ENCODE data around the gene IQCF6.
"Not testable (repeated sequence)": the region's sequence is repeated elsewhere in the genome, so short reads cannot be mapped to it uniquely, and the experiment has no call there.

The IQCF6 gene

DNA sequence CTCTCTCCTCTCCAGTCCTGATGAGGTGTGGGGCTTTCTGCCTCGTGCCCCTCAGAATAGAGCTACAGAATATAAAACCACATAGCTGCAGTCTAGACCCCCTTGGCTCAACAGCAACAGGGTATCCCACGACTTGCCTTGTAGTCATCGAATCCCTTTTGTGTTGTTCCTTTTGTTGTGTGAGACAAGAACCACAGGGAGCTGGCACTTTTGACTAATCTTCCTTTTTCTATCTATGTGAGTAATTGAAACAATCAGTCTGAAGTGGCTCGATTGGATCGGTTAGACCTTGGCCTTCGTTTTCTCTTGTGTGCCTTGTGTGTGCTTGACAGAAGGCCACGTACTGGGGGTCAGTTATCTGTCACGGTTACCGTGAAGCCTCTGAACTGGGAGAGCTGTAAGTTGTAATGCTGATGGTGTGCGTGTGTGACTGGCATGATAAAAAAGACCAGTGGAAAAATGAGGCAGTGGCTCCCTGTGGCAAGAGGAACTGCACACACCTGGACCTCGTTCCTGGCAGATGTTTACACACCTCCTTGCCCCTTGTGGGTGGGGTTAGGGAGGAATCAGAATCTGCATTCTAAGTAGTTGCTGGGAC lies 23.2 kb upstream of the IQCF6 start:
- no peaks in the 10 kb centered on the region for H3K9me3 ChIP-seq (ENCODE audit: control insufficient read depth in 2 of 2, low read length in 2 of 2)
- peaks cover 0 to 3% of the 10 kb centered on the region in 2 donors for H3K4me1 ChIP-seq (ENCODE audit: control insufficient read depth in 2 of 2, insufficient read depth in 2 of 2, low read length in 2 of 2)
- no peaks in the 10 kb centered on the region for H3K36me3 ChIP-seq (ENCODE audit: control insufficient read depth in 2 of 2, insufficient read depth in 2 of 2, low read length in 2 of 2)
- H3K27me3 ChIP-seq (ENCODE audit: control insufficient read depth in 2 of 2, insufficient read depth in 2 of 2, low read length in 2 of 2), result no peaks in the 10 kb centered on the region
- no peak overlapping the region for H3K27ac ChIP-seq (ENCODE audit: low read depth in 2 of 2, low read length in 2 of 2)
- H3K9ac ChIP-seq (ENCODE audit: low read depth in 1 of 2, low read length in 2 of 2), result no peak overlapping the region
- no peak overlapping the region for H3K4me3 ChIP-seq (ENCODE audit: low read length in 2 of 2)

DNA sequence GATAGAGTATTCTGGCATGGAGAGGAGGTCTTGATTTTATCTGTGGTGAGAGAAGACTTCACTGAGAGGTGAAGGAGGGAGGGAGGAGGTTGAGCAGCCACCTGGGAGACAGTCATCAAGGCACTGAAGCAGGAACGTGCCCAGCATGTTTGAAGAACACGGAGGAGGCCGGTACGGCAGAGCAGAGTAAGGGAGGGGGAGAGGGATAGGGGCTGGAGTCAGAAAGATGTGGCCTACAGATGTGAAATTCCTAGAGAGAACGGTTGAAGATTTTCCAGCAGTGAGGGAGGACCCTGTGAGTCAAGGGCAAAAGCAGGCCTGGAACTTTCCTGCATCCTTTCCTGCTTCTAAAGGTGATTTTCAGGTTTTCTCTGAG lies 21.7 kb upstream of the IQCF6 start:
- Histone ChIP-seq H3K27me3 (ENCODE audit: control insufficient read depth in 2 of 2, insufficient read depth in 2 of 2, low read length in 2 of 2) (no peaks in the 10 kb centered on the region), H3K36me3 (ENCODE audit: control insufficient read depth in 2 of 2, insufficient read depth in 2 of 2, low read length in 2 of 2) (no peaks in the 10 kb centered on the region), H3K27ac (ENCODE audit: low read depth in 2 of 2, low read length in 2 of 2) (no peak overlapping the region), H3K4me1 (ENCODE audit: control insufficient read depth in 2 of 2, insufficient read depth in 2 of 2, low read length in 2 of 2) (peaks cover 0 to 3% of the 10 kb centered on the region in 2 donors), H3K9me3 (ENCODE audit: control insufficient read depth in 2 of 2, low read length in 2 of 2) (no peaks in the 10 kb centered on the region), H3K9ac (ENCODE audit: low read depth in 1 of 2, low read length in 2 of 2) (no peak overlapping the region), H3K4me3 (ENCODE audit: low read length in 2 of 2) (no peak overlapping the region)

DNA sequence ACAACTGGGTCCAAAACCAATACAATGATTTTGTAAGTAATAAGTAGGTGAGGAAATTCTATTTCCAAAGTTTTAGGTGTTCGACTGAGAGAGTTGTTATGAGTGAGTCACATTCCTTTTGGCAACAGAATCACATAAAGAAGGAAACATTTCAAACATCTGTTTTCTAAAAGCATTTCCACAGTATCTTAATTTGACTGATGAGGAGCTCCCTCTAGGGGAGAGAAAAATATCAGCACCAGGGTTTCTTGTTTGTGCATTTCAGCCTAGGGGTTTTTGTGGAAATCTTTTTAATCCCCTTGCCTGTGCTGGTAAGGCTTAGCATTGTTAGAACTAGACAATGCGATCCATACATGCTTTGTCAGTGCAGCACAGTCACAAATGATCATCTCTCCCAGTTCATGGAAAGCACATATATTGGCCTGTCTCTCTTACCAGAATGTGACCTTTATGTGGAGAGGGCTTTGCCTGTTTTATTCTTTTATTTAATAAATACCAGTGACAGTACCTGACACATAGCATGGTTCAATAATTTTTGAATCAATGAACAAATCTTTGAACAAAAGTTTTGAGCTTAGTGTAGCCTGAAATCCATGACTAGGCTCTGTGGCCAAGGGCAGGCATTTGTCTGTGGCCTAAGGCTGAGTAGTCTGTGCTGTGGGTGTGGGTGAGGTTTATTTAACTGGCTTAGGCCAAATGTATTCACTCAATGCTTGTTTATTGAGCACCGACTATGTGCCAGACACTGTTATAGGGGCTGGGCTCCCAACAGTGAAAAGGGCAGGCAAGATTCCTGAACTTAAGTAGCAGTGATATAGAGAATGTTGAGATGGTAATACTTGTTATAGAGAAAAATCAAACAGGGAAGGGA lies 21.1 kb upstream of the IQCF6 start:
- Histone ChIP-seq H3K27ac (ENCODE audit: low read depth in 2 of 2, low read length in 2 of 2) (no peak overlapping the region), H3K4me3 (ENCODE audit: low read length in 2 of 2) (no peak overlapping the region), H3K27me3 (ENCODE audit: control insufficient read depth in 2 of 2, insufficient read depth in 2 of 2, low read length in 2 of 2) (no peaks in the 10 kb centered on the region)

DNA sequence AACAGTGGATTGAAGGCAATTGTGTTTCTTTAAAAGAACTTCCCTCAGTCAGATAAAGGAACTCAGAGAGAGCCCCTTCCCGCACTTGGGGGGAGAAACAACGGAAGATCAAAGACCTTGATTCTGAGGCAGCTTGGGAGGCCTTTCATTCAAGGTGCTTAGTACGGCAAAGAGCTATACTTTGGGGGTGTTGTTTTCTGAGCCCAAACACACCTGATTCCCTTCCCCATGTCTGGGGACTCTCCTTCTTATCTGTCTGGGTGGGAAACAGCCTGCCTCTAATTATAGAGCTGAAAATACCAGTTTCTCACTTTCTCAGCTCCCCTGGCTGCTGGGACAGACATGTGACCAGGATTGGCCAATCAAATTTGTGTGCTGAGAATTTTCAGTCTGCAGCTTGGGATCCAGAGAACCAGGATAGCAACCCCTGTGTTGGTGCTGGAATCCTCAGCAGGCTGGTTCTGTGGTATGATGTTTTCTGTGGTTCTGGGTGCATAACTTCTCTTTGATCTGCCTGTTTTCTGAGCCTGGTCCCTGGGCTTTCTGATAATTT lies 19.4 kb upstream of the IQCF6 start:
- H3K27me3 ChIP-seq (ENCODE audit: control insufficient read depth in 2 of 2, insufficient read depth in 2 of 2, low read length in 2 of 2), result no peaks in the 10 kb centered on the region
- H3K9ac ChIP-seq (ENCODE audit: low read depth in 1 of 2, low read length in 2 of 2), result no peak overlapping the region
- H3K4me3 ChIP-seq (ENCODE audit: low read length in 2 of 2), result no peak overlapping the region
- H3K9me3 ChIP-seq (ENCODE audit: control insufficient read depth in 2 of 2, low read length in 2 of 2), result no peaks in the 10 kb centered on the region
- H3K36me3 ChIP-seq (ENCODE audit: control insufficient read depth in 2 of 2, insufficient read depth in 2 of 2, low read length in 2 of 2), result no peaks in the 10 kb centered on the region
- H3K4me1 ChIP-seq (ENCODE audit: control insufficient read depth in 2 of 2, insufficient read depth in 2 of 2, low read length in 2 of 2), result peaks cover 0 to 3% of the 10 kb centered on the region in 2 donors
- no peak overlapping the region for H3K27ac ChIP-seq (ENCODE audit: low read depth in 2 of 2, low read length in 2 of 2)

More for the DNA sequence above, 21.1 kb upstream of the IQCF6 start:
- H3K9ac ChIP-seq (ENCODE audit: low read depth in 1 of 2, low read length in 2 of 2), result no peak overlapping the region
- peaks cover 0 to 3% of the 10 kb centered on the region in 2 donors for H3K4me1 ChIP-seq (ENCODE audit: control insufficient read depth in 2 of 2, insufficient read depth in 2 of 2, low read length in 2 of 2)
- no peaks in the 10 kb centered on the region for H3K36me3 ChIP-seq (ENCODE audit: control insufficient read depth in 2 of 2, insufficient read depth in 2 of 2, low read length in 2 of 2)
- H3K9me3 ChIP-seq (ENCODE audit: control insufficient read depth in 2 of 2, low read length in 2 of 2), result no peaks in the 10 kb centered on the region

DNA sequence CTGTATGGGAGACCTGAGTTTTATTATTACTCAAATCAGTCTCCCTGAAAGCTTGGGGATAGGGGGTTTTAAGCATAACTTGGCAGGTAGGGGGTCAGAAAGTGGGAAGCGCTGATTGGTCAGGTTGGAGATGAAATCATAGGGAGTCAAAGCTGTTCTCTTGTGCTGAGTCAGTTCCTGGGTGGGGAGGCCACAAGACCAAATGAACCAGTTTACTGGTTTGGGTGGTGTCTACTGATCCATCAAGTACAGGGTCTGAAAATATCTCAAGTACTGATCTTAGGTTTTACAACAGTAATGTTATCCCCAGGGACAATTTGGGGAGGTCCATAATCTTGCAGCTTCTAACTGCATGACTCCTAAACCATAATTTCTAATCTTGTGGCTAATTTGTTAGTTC lies 17.8 kb upstream of the IQCF6 start:
- Histone ChIP-seq H3K4me3 (ENCODE audit: low read length in 2 of 2) (no peak overlapping the region), H3K36me3 (ENCODE audit: control insufficient read depth in 2 of 2, insufficient read depth in 2 of 2, low read length in 2 of 2) (no peaks in the 10 kb centered on the region), H3K9ac (ENCODE audit: low read depth in 1 of 2, low read length in 2 of 2) (no peak overlapping the region), H3K27ac (ENCODE audit: low read depth in 2 of 2, low read length in 2 of 2) (no peak overlapping the region), H3K9me3 (ENCODE audit: control insufficient read depth in 2 of 2, low read length in 2 of 2) (no peaks in the 10 kb centered on the region), H3K27me3 (ENCODE audit: control insufficient read depth in 2 of 2, insufficient read depth in 2 of 2, low read length in 2 of 2) (no peaks in the 10 kb centered on the region), H3K4me1 (ENCODE audit: control insufficient read depth in 2 of 2, insufficient read depth in 2 of 2, low read length in 2 of 2) (peaks cover 0 to 3% of the 10 kb centered on the region in 2 donors)

DNA sequence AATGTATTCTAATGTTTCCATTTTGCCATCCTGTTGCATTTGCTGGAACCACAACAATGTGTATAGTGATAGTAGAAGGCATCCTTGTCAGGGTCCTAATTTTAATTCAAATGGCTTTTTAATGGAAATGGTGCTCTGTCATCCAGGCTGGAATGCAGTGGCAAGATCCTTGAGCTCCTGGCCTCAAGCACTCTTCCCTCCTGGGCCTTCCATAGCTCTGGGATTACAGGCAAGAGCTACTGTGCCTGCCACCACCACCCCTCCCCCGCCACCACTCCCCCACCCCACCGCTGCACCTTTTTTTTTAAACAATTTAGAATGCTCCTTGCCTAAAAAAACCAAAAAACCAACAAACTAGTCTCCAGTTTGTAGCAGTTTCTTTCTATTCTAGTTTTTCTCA lies 15.2 kb upstream of the IQCF6 start:
- H3K9ac ChIP-seq (ENCODE audit: low read depth in 1 of 2, low read length in 2 of 2), result no peak overlapping the region
- no peaks in the 10 kb centered on the region for H3K9me3 ChIP-seq (ENCODE audit: control insufficient read depth in 2 of 2, low read length in 2 of 2)
- no peaks in the 10 kb centered on the region for H3K27me3 ChIP-seq (ENCODE audit: control insufficient read depth in 2 of 2, insufficient read depth in 2 of 2, low read length in 2 of 2)
- no peaks in the 10 kb centered on the region for H3K36me3 ChIP-seq (ENCODE audit: control insufficient read depth in 2 of 2, insufficient read depth in 2 of 2, low read length in 2 of 2)
- no peak overlapping the region for H3K4me3 ChIP-seq (ENCODE audit: low read length in 2 of 2)
- H3K4me1 ChIP-seq (ENCODE audit: control insufficient read depth in 2 of 2, insufficient read depth in 2 of 2, low read length in 2 of 2), result peaks cover 0 to 3% of the 10 kb centered on the region in 2 donors
- H3K27ac ChIP-seq (ENCODE audit: low read depth in 2 of 2, low read length in 2 of 2), result no peak overlapping the region

DNA sequence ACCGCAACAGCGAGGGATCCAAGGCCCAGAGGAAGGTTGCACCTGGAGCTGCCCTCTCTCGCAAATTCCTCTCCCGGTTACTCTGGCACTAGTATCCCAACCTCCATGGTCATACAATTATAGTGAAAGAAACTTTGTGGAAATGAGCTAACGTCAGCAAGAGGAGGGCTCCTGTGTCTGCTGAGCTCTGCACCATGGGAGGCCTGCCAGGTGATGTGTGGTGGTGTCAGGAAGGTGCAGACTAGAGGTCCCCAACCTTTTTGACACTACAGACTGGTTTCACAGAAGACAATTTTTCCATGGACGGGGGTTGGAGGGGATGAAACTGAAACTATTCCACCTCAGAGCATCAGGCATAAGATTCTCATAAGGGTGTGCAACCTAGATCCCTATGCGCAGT lies 13.2 kb upstream of the IQCF6 start:
- H3K27me3 ChIP-seq (ENCODE audit: control insufficient read depth in 2 of 2, insufficient read depth in 2 of 2, low read length in 2 of 2), result no peaks in the 10 kb centered on the region
- no peak overlapping the region for H3K4me3 ChIP-seq (ENCODE audit: low read length in 2 of 2)
- H3K9ac ChIP-seq (ENCODE audit: low read depth in 1 of 2, low read length in 2 of 2), result no peak overlapping the region
- H3K36me3 ChIP-seq (ENCODE audit: control insufficient read depth in 2 of 2, insufficient read depth in 2 of 2, low read length in 2 of 2), result no peaks in the 10 kb centered on the region
- peaks cover 0 to 6% of the 10 kb centered on the region in 2 donors for H3K4me1 ChIP-seq (ENCODE audit: control insufficient read depth in 2 of 2, insufficient read depth in 2 of 2, low read length in 2 of 2)
- no peaks in the 10 kb centered on the region for H3K9me3 ChIP-seq (ENCODE audit: control insufficient read depth in 2 of 2, low read length in 2 of 2)
- H3K27ac ChIP-seq (ENCODE audit: low read depth in 2 of 2, low read length in 2 of 2), result no peak overlapping the region

DNA sequence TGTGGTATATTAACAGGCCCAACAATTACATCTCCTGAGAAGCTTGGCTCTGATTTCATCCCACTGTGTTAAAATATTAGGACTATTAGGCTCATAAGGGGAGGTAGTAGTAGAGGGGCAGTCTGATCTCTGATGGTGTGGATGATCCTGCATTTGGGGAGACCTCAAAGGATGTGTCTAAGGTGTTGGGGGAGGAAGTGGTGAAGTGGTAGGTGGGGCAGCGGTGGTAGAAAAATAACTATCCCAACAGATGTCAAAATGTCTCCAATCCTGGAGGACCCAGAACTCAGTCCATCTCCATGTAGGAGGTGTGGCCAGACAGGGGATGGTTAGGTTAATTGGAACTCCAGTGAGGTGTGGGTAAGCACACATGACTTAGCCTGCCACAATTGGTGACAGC lies 10.4 kb upstream of the IQCF6 start:
- Histone ChIP-seq H3K4me3 (ENCODE audit: low read length in 2 of 2) (no peak overlapping the region), H3K36me3 (ENCODE audit: control insufficient read depth in 2 of 2, insufficient read depth in 2 of 2, low read length in 2 of 2) (no peaks in the 10 kb centered on the region), H3K27ac (ENCODE audit: low read depth in 2 of 2, low read length in 2 of 2) (no peak overlapping the region), H3K9ac (ENCODE audit: low read depth in 1 of 2, low read length in 2 of 2) (no peak overlapping the region), H3K4me1 (ENCODE audit: control insufficient read depth in 2 of 2, insufficient read depth in 2 of 2, low read length in 2 of 2) (peaks cover 0 to 6% of the 10 kb centered on the region in 2 donors), H3K27me3 (ENCODE audit: control insufficient read depth in 2 of 2, insufficient read depth in 2 of 2, low read length in 2 of 2) (no peaks in the 10 kb centered on the region), H3K9me3 (ENCODE audit: control insufficient read depth in 2 of 2, low read length in 2 of 2) (no peaks in the 10 kb centered on the region)

DNA sequence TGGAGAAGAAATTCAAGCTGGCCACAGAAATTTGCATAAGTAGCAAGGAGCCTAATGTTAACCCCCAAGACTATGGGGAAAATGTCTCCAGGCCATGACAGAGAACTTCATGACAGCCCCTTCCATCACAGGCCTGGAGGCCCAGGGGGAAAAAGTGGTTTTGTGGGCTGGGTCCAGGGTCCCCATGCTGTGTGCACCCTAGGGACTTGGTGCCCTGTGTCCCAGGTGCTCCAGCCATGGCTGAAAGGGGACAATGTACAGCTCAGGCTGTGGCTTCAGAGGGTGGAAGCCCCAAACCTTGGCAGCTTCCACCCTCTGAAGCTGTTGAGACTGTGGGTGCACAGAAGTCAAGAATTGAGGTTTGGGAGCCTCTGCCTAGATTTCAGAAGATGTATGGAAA lies 8.5 kb upstream of the IQCF6 start:
- not testable (repeated sequence) for H3K4me3 ChIP-seq (ENCODE audit: low read length in 2 of 2); H3K4me1 ChIP-seq (ENCODE audit: control insufficient read depth in 2 of 2, insufficient read depth in 2 of 2, low read length in 2 of 2); H3K9me3 ChIP-seq (ENCODE audit: control insufficient read depth in 2 of 2, low read length in 2 of 2); H3K36me3 ChIP-seq (ENCODE audit: control insufficient read depth in 2 of 2, insufficient read depth in 2 of 2, low read length in 2 of 2); H3K27me3 ChIP-seq (ENCODE audit: control insufficient read depth in 2 of 2, insufficient read depth in 2 of 2, low read length in 2 of 2); H3K9ac ChIP-seq (ENCODE audit: low read depth in 1 of 2, low read length in 2 of 2); H3K27ac ChIP-seq (ENCODE audit: low read depth in 2 of 2, low read length in 2 of 2)

DNA sequence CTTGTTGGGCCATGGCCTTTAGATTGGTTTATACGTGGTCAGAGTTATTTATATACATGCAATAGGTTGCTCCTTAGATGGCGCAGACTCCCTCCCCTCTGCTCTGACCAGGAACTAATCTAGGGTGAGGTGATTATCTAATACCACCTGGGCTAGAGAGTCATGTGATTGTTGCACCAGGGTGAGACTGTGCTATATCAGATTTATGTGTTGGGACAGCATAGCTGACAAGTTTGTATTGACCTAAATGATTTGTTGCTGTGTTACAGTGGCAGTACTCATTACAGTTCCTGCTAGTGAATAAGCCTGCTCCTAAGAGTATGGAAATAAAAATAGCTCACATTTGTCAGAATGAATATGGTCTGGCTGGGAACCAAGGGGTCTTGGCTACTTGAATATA lies 7.2 kb upstream of the IQCF6 start:
- H3K4me3 ChIP-seq (ENCODE audit: low read length in 2 of 2), result no peak overlapping the region

More for the DNA sequence above, 7.2 kb upstream of the IQCF6 start:
- H3K9me3 ChIP-seq (ENCODE audit: control insufficient read depth in 2 of 2, low read length in 2 of 2), result no peaks in the 10 kb centered on the region
- no peak overlapping the region for H3K27ac ChIP-seq (ENCODE audit: low read depth in 2 of 2, low read length in 2 of 2)
- H3K27me3 ChIP-seq (ENCODE audit: control insufficient read depth in 2 of 2, insufficient read depth in 2 of 2, low read length in 2 of 2), result no peaks in the 10 kb centered on the region
- H3K9ac ChIP-seq (ENCODE audit: low read depth in 1 of 2, low read length in 2 of 2), result no peak overlapping the region
- no peaks in the 10 kb centered on the region for H3K36me3 ChIP-seq (ENCODE audit: control insufficient read depth in 2 of 2, insufficient read depth in 2 of 2, low read length in 2 of 2)
- peaks cover 0 to 6% of the 10 kb centered on the region in 2 donors for H3K4me1 ChIP-seq (ENCODE audit: control insufficient read depth in 2 of 2, insufficient read depth in 2 of 2, low read length in 2 of 2)

Data from mucosa of rectum (tissue), 2 donors.